HEK293T (cell line): ENCODE measurements around the gene ZDHHC17.

ENCODE experiments used
- ARNT ChIP-seq: fragments of 450-650 bp; IDR thresholded peaks from 2 replicates; pipeline ENCODE4 v1.6.1; 2017; ENCODE audit warnings: mild to moderate bottlenecking
- BHLHE40 ChIP-seq: fragments of 450-650 bp; IDR thresholded peaks from 2 replicates; pipeline ENCODE4 v1.6.1; 2016; ENCODE audit warnings: mild to moderate bottlenecking, moderate library complexity, borderline replicate concordance
- FOXM1 ChIP-seq: fragments of 450-650 bp; IDR thresholded peaks from 2 replicates; pipeline ENCODE4 v1.6.1; 2017; ENCODE audit warnings: mild to moderate bottlenecking, borderline replicate concordance
- SUZ12 ChIP-seq: fragments of 450-650 bp; IDR thresholded peaks from 2 replicates; pipeline ENCODE4 v1.6.1; 2016; ENCODE audit warnings: mild to moderate bottlenecking

- TF ChIP-seq SUZ12 = no peak
- no peak for TF ChIP-seq ARNT
- no peak for TF ChIP-seq BHLHE40
- no peak for TF ChIP-seq FOXM1
Measured at GRCh38 chr12:76876696-76877229, 112.8 kb downstream of the ZDHHC17 start.
